Measurements from ENCODE around the gene CCDC158. TPM values are rescaled to one million over a fixed set of nuclear protein-coding genes. Genes with fewer than 3 reads are reported as not detected.
"Not testable (repeated sequence)": the region's sequence is repeated elsewhere in the genome, so short reads cannot be mapped to it uniquely, and the experiment has no call there.

CCDC158 gene
- polyA plus RNA-seq, 1 of the 3 experiments (the other 2 are of a cell fraction), result not detected

- Histone ChIP-seq H3K79me2 (ENCODE audit: insufficient read depth) (no peaks in the 10 kb centered on the region), H2AFZ (ENCODE audit: low read depth) (no peak overlapping the region), H3K4me1 (ENCODE audit: control insufficient read depth in 1 of 2, insufficient read depth in 2 of 2, low read depth in 1 of 2, low read length in 1 of 2) (no peaks in the 10 kb centered on the region), H3K9me3 (no peaks in the 10 kb centered on the region), H3K9me2 (no peaks in the 10 kb centered on the region), H3K4me3 (ENCODE audit: low read depth in 2 of 2, low read length in 1 of 2) (no peak overlapping the region), H3K9ac (no peak overlapping the region), H3K27ac (ENCODE audit: low read depth in 2 of 2, low read length in 1 of 2) (no peak overlapping the region), H3K27me3 (ENCODE audit: insufficient read depth) (no peaks in the 10 kb centered on the region), H3K4me2 (no peak overlapping the region), H3K36me3 (replicated peaks in 1 of 2; ENCODE audit: control insufficient read depth in 1 of 2, insufficient read depth in 2 of 2, low read length in 1 of 2) (no peaks in the 10 kb centered on the region), H3F3A (replicated peaks; ENCODE audit: insufficient read depth) (no peaks in the 10 kb centered on the region), H4K20me1 (ENCODE audit: insufficient read depth) (no peaks in the 10 kb centered on the region)
- WGBS (ENCODE audit: low lambda C conversion rate), result 71% methylated on average over 3 of the region's 3 CpGs
- TF ChIP-seq POLR2AphosphoS5 (IDR thresholded peaks at IDR 0.05; ENCODE audit: low read depth, low read length) (no peak), TEAD4 (IDR thresholded peaks at IDR 0.05; ENCODE audit: borderline replicate concordance, insufficient read depth) (no peak), IRF3 (IDR thresholded peaks at IDR 0.05; ENCODE audit: low read depth, low read length) (no peak), ELF1 (IDR thresholded peaks at IDR 0.05) (no peak), RAD21 (IDR thresholded peaks at IDR 0.05; ENCODE audit: low read length) (no peak), TAF1 (IDR thresholded peaks at IDR 0.05; ENCODE audit: borderline replicate concordance, low read depth, low read length) (no peak), NRF1 (IDR thresholded peaks at IDR 0.05; ENCODE audit: low read depth, low read length) (no peak), MXI1 (IDR thresholded peaks at IDR 0.05; ENCODE audit: low read depth, low read length) (no peak), MAX (IDR thresholded peaks at IDR 0.05; ENCODE audit: low read depth) (no peak), MEF2A (IDR thresholded peaks at IDR 0.05; ENCODE audit: borderline replicate concordance, low read depth) (no peak), CHD2 (IDR thresholded peaks at IDR 0.05; ENCODE audit: low read length, partially characterized antibody) (no peak), ZBTB33 (IDR thresholded peaks at IDR 0.05; ENCODE audit: borderline replicate concordance, low read depth) (no peak), FOXJ3 (CRISPR knock-in tag; IDR thresholded peaks at IDR 0.05) (no peak), FOSL2 (IDR thresholded peaks at IDR 0.05; ENCODE audit: borderline replicate concordance, low read depth) (no peak), FOXM1 (IDR thresholded peaks at IDR 0.05; ENCODE audit: low read depth) (no peak), EP300 (IDR thresholded peaks at IDR 0.05; ENCODE audit: borderline replicate concordance in 1 of 2, low read depth in 1 of 2, low read length in 1 of 2) (no peak), SMC3 (IDR thresholded peaks at IDR 0.05; ENCODE audit: low read depth, low read length) (no peak), NFIC (IDR thresholded peaks at IDR 0.05; ENCODE audit: borderline replicate concordance) (no peak), YY1 (IDR thresholded peaks at IDR 0.05; ENCODE audit: low read depth) (no peak)
- TF ChIP-seq, protein P1, sequence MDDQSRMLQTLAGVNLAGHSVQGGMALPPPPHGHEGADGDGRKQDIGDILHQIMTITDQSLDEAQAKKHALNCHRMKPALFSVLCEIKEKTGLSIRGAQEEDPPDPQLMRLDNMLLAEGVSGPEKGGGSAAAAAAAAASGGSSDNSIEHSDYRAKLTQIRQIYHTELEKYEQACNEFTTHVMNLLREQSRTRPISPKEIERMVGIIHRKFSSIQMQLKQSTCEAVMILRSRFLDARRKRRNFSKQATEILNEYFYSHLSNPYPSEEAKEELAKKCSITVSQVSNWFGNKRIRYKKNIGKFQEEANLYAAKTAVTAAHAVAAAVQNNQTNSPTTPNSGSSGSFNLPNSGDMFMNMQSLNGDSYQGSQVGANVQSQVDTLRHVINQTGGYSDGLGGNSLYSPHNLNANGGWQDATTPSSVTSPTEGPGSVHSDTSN (IDR thresholded peaks at IDR 0.05), result no peak
- DNase-seq, result no peak
- CTCF ChIA-PET, result no interaction called here
- POLR2A ChIA-PET, result interaction anchor here (2.1 kb wide), 1 partner anchor 13 kb away, joined by 6 read pairs; no protein-coding TSS in a partner anchor
These were observed 128.2 kb downstream of the CCDC158 start for GRCh38 chr4:76292730-76293129.

DNA sequence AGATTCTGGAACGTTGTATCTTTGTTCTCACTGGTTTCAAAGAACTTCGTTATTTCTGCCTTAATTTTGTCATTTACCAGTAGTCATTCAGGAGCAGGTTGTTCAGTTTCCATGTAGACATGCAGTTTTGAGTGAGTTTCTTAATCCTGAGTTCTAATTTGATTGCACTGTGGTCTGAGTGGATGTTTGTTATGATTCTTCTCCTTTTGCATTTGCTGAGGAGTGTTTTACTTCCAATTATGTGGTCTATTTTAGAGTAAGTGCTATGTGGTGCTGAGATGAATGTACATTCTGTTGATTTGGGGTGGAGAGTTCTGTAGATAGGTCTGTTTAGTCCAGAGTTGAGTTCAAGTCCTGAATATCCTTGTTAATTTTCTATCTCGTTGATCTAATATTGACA lies 133.1 kb downstream of the CCDC158 start:
- 15% methylated on average over 3 of the region's 3 CpGs for WGBS (ENCODE audit: low lambda C conversion rate)
- H3F3A ChIP-seq (replicated peaks; ENCODE audit: insufficient read depth); H3K27me3 ChIP-seq (ENCODE audit: insufficient read depth); H3K4me2 ChIP-seq; DNase-seq; H3K4me3 ChIP-seq (ENCODE audit: low read depth in 2 of 2, low read length in 1 of 2); H2AFZ ChIP-seq (ENCODE audit: low read depth); H3K36me3 ChIP-seq (replicated peaks in 1 of 2; ENCODE audit: control insufficient read depth in 1 of 2, insufficient read depth in 2 of 2, low read length in 1 of 2); H3K27ac ChIP-seq (ENCODE audit: low read depth in 2 of 2, low read length in 1 of 2); H3K9me2 ChIP-seq; H3K4me1 ChIP-seq (ENCODE audit: control insufficient read depth in 1 of 2, insufficient read depth in 2 of 2, low read depth in 1 of 2, low read length in 1 of 2); CTCF ChIA-PET; H3K9me3 ChIP-seq; H3K9ac ChIP-seq; H4K20me1 ChIP-seq (ENCODE audit: insufficient read depth); POLR2A ChIA-PET; H3K79me2 ChIP-seq (ENCODE audit: insufficient read depth): not testable (repeated sequence)
